Fibroblast of the aortic adventitia (primary cell): ENCODE measurements around the gene ZNF304. TPM values are rescaled to one million over a fixed set of nuclear protein-coding genes. Genes with fewer than 3 reads are reported as not detected.

Source experiments
- DNase-seq: peaks from one replicate; pipeline ENCODE4 v3.0.0-alpha.2; 2010; ENCODE audit warnings: low read depth
- H3K4me3 ChIP-seq: 2 replicates; pipeline ENCODE4 v1.5.1; 2011; ENCODE audit warnings: low read depth, mild to moderate bottlenecking, control low read depth, low read length, moderate library complexity
- total RNA-seq: library from RNA; depleted of rRNA; stranded (reverse); fragments of >200 nt; gene quantifications from 2 replicates; pipeline ENCODE4 v1.2.3, GENCODE V29; 2012; ENCODE audit warnings: low replicate concordance
- TF ChIP-seq, protein P1 (sequence below): IDR thresholded peaks from 2 replicates; pipeline ENCODE4 v1.5.1; 2011; ENCODE audit warnings: mild to moderate bottlenecking, low read length, control low read depth, inconsistent platforms; ENCODE audit not compliant: insufficient read depth

The ZNF304 gene
- total RNA-seq, 1 donor: 9.7 TPM

DNA sequence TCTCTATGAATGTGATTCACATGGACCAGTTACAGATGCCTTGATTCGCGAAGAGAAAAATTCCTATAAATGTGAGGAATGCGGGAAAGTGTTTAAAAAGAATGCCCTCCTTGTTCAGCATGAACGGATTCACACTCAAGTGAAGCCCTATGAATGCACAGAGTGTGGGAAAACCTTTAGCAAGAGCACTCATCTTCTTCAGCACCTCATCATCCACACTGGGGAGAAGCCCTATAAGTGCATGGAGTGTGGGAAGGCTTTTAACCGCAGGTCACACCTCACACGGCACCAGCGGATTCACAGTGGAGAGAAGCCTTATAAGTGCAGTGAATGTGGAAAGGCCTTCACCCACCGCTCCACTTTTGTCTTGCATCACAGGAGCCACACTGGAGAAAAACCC, 23.1 kb upstream of the ZNF304 start:
- H3K4me3 ChIP-seq: no peak overlapping the region
- TF ChIP-seq, protein P1, sequence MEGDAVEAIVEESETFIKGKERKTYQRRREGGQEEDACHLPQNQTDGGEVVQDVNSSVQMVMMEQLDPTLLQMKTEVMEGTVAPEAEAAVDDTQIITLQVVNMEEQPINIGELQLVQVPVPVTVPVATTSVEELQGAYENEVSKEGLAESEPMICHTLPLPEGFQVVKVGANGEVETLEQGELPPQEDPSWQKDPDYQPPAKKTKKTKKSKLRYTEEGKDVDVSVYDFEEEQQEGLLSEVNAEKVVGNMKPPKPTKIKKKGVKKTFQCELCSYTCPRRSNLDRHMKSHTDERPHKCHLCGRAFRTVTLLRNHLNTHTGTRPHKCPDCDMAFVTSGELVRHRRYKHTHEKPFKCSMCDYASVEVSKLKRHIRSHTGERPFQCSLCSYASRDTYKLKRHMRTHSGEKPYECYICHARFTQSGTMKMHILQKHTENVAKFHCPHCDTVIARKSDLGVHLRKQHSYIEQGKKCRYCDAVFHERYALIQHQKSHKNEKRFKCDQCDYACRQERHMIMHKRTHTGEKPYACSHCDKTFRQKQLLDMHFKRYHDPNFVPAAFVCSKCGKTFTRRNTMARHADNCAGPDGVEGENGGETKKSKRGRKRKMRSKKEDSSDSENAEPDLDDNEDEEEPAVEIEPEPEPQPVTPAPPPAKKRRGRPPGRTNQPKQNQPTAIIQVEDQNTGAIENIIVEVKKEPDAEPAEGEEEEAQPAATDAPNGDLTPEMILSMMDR: no peak
- DNase-seq: no peak

DNA sequence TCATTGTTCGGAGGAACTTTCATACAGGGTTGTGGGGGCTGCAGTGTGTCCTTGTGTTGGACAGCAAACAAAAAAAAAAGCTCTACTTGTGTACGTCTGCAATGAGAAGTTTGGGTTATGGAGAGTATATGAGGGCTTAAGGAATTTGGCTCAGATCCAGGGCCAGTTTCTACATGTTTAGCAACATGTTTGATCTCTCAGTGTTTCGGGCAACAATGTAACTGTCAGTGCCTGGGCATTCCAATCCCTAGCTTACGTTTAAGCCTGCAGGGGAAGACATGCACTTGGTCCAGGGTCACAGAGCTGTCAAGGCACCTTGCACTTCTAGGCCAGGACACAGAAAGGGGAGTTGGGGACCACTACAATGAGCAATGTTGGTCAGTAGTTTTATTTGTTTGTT, 16.9 kb upstream of the ZNF304 start:
- no peak overlapping the region for H3K4me3 ChIP-seq
- peak; percentile 15 for DNase-seq
- TF ChIP-seq, protein P1: no peak

DNA sequence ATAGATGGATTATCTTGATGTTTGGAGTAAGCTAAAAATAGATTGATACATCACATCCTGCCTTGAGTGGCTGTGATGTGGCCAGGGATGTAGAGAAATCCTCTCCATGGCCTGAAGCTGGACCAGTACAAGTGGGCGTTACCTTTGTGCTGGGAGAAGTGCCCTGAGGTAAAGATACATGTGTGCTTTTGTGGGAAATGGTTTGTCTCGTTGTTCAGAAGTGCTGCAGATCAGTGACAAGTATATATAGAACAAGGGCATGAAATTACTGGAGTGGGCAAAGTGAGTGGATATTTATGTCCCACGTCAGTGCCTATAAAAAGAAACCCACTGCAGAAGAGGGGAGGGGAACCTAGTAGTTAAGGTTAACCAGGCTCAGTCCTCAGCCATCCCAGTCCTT, 12.2 kb upstream of the ZNF304 start:
- TF ChIP-seq, protein P1: no peak
- peak; percentile 27 for DNase-seq
- no peak overlapping the region for H3K4me3 ChIP-seq

DNA sequence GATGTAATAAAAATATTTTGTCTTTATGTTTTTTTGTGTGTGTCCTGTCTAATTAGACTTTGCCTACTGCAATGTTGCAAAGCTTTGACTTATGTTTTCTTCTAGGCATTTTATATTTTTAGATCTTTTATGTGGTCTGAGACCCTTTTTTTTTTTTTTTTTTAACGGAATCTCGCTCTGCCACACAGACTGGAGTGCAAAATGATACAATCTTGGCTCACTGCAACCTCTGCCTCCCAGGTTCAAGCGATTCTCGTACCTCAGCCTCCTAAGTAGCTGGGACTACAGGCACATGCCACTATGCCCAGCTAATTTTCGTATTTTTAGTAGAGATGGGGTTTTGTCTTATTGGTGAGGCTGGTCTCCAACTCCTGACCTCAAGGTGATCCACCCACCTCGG, 8.5 kb upstream of the ZNF304 start:
- no peak for DNase-seq
- TF ChIP-seq, protein P1: no peak
- no peak overlapping the region for H3K4me3 ChIP-seq

DNA sequence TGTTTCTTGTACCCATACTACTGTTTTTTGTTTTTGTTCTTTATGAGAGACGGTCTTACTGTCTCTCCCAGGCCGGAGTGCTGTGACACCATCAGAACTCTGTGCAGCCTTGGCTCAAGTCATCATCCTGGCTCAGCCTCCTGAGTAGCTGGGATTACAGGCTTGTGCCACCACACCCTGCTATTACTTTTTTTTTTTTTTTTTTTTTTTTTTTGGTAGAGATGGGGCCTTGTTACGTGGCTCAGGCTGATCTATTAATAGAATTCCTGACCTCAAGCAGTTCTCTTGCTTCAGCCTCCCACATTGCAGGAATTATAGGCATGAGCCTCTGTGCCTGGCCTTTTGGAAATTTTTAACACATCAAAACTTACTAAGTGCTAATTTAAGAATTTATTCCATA, 2.9 kb upstream of the ZNF304 start:
- DNase-seq: peak; percentile 75
- H3K4me3 ChIP-seq: no peak overlapping the region
- TF ChIP-seq, protein P1: no peak

DNA sequence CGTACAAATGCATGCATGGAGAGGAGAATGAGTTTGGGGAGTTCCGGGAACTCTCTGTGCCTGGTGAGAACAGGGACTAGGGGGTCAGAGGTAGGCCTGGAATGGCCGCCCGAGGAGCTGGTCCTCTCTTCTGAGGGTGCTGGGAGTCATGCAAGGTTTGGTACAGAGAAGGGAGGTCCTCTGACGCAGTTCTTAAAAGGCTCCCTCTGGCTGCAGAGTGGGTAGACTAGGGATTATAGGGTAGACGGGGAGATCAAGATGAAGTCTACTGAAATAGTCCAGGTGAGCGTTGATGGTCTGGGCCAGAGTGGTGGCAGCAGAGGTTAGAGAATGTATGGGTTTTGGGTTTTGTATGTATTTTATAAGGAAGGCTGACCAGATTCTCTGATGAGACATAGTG, 796 bp downstream of the ZNF304 start:
- H3K4me3 ChIP-seq: peak overlapping the region; percentile 100
- TF ChIP-seq, protein P1: no peak
- peak; percentile 2 for DNase-seq

DNA sequence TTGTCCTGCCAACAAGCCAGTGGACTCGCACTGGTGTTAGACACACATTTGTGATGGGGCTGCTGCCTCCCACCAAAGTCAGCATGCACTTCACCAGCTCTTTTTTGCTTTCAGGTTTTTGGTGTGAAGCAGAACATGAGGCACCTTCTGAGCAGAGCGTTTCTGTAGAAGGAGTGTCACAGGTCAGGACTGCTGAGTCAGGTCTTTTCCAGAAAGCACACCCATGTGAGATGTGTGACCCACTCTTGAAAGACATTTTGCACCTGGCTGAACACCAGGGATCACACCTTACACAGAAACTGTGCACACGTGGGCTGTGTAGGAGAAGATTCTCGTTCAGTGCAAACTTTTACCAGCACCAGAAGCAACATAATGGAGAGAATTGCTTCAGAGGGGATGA, 4.8 kb downstream of the ZNF304 start:
- DNase-seq: no peak
- TF ChIP-seq, protein P1: no peak
- H3K4me3 ChIP-seq: no peak overlapping the region
